GM23338 (cell line): Measurements from ENCODE around the gene RCSD1. TPM values are rescaled to one million over a fixed set of nuclear protein-coding genes. Genes with fewer than 3 reads are reported as not detected.

Experiments used
- ATAC-seq: fragments of 200-7000 bp; cut with Tn5 transposase; 3 replicates; pipeline ENCODE4 v1.9.1; 2020
- DNase-seq: peaks from one replicate; pipeline ENCODE4 v3.0.0-alpha.2; 2015; ENCODE audit warnings: low spot score
- H2AFZ ChIP-seq: fragments of 200-600 bp; sonication (generic); 2 replicates; pipeline ENCODE4 v1.8.0; 2016; ENCODE audit warnings: antibody characterized with exemption, mild to moderate bottlenecking, moderate library complexity
- H3F3A ChIP-seq: fragments of 200-600 bp; sonication (generic); replicated peaks from 2 replicates; pipeline ENCODE4 v1.8.0; 2017; ENCODE audit warnings: antibody characterized with exemption, mixed run types, low read depth
- H3K27ac ChIP-seq: fragments of 200-600 bp; sonication (generic); 2 replicates; pipeline ENCODE4 v1.6.1; 2016; ENCODE audit warnings: low read depth
- H3K27me3 ChIP-seq: fragments of 200-600 bp; sonication (generic); 2 replicates; pipeline ENCODE4 v1.8.0; 2016; ENCODE audit warnings: mild to moderate bottlenecking, mixed run types, moderate library complexity; ENCODE audit not compliant: insufficient read depth
- H3K36me3 ChIP-seq: fragments of 200-600 bp; sonication (generic); 2 replicates; pipeline ENCODE4 v1.8.0; 2016; ENCODE audit warnings: mild to moderate bottlenecking; ENCODE audit not compliant: insufficient read depth
- H3K4me1 ChIP-seq: fragments of 200-600 bp; sonication (generic); 2 replicates; pipeline ENCODE4 v1.8.0; 2016; ENCODE audit warnings: mild to moderate bottlenecking, moderate library complexity; ENCODE audit not compliant: insufficient read depth
- H3K4me2 ChIP-seq: fragments of 200-600 bp; sonication (generic); 2 replicates; pipeline ENCODE4 v1.7.1; 2017; ENCODE audit warnings: mixed run types
- H3K4me3 ChIP-seq: fragments of 200-600 bp; sonication (generic); 2 replicates; pipeline ENCODE4 v1.6.1; 2016; ENCODE audit warnings: mixed run types
- H3K79me2 ChIP-seq: fragments of 200-600 bp; sonication (generic); replicated peaks from 2 replicates; pipeline ENCODE4 v1.8.0; 2017; ENCODE audit warnings: mild to moderate bottlenecking; ENCODE audit not compliant: insufficient read depth
- H3K9me2 ChIP-seq: fragments of 200-600 bp; sonication (generic); 2 replicates; pipeline ENCODE4 v1.8.0; 2017; ENCODE audit not compliant: insufficient read depth
- H4K20me1 ChIP-seq: fragments of 200-600 bp; sonication (generic); replicated peaks from 2 replicates; pipeline ENCODE4 v1.8.0; 2017; ENCODE audit warnings: mild to moderate bottlenecking; ENCODE audit not compliant: insufficient read depth
- H3K27ac Mint-ChIP-seq: 2 replicates; pipeline ENCODE4 v1.8.0; 2020; ENCODE audit warnings: inconsistent platforms, mild to moderate bottlenecking, moderate library complexity, mixed read lengths
- H3K27me3 Mint-ChIP-seq: 3 replicates; pipeline ENCODE4 v1.8.0; 2022; ENCODE audit warnings: low read depth, mild to moderate bottlenecking, moderate library complexity, mixed read lengths, inconsistent platforms; ENCODE audit not compliant: insufficient read depth, poor library complexity
- H3K36me3 Mint-ChIP-seq: 3 replicates; pipeline ENCODE4 v1.8.0; 2021; ENCODE audit warnings: low read depth, mild to moderate bottlenecking, inconsistent platforms, moderate library complexity, mixed read lengths
- H3K4me1 Mint-ChIP-seq: 3 replicates; pipeline ENCODE4 v1.8.0; 2020; ENCODE audit warnings: mild to moderate bottlenecking, inconsistent platforms, mixed read lengths
- H3K4me3 Mint-ChIP-seq: 3 replicates; pipeline ENCODE4 v1.8.0; 2021; ENCODE audit warnings: moderate library complexity, mild to moderate bottlenecking, inconsistent platforms, mixed read lengths
- H3K9me3 Mint-ChIP-seq: 3 replicates; pipeline ENCODE4 v1.8.0; 2020; ENCODE audit warnings: moderate library complexity, mild to moderate bottlenecking, inconsistent platforms, mixed read lengths
- CREB1 ChIP-seq: fragments of 250-450 bp; sonication (Bioruptor Pico); IDR thresholded peaks from 2 replicates; pipeline ENCODE4 v1.5.0; 2020; ENCODE audit warnings: low read depth, mild to moderate bottlenecking, moderate library complexity
- CTCF ChIP-seq, 2 experiments: fragments of 200-600 bp in 1 of 2; sonication (generic) in 1 of 2; conservative IDR thresholded peaks; 2 replicates each; pipeline versions ENCODE4 v1.5.1 to v1.6.1; 2016 to 2017; ENCODE audit warnings: antibody characterized with exemption in 2 of 2, low read depth in 2 of 2, mild to moderate bottlenecking in 2 of 2, moderate library complexity in 1 of 2
- ETS1 ChIP-seq: IDR thresholded peaks from 2 replicates; pipeline ENCODE4 v1.6.1; 2016; ENCODE audit warnings: antibody characterized with exemption
- EZH2 ChIP-seq: fragments of 200-600 bp; sonication (generic); IDR thresholded peaks from one replicate; pipeline ENCODE4 v1.8.0; 2017; ENCODE audit warnings: antibody characterized with exemption, mild to moderate bottlenecking, low read depth; ENCODE audit not compliant: unreplicated experiment
- EZH2phosphoT487 ChIP-seq: fragments of 200-600 bp; sonication (generic); IDR thresholded peaks from one replicate; pipeline ENCODE4 v1.8.1; 2018; ENCODE audit warnings: antibody characterized with exemption; ENCODE audit not compliant: unreplicated experiment
- JUNB ChIP-seq: IDR thresholded peaks from one replicate; pipeline ENCODE4 v1.6.1; 2016; ENCODE audit warnings: antibody characterized with exemption; ENCODE audit not compliant: unreplicated experiment
- NANOG ChIP-seq: IDR thresholded peaks from 2 replicates; pipeline ENCODE4 v1.6.1; 2016; ENCODE audit warnings: antibody characterized with exemption, borderline replicate concordance
- POLR2AphosphoS5 ChIP-seq: IDR thresholded peaks from 2 replicates; pipeline ENCODE4 v1.6.1; 2016; ENCODE audit warnings: antibody characterized with exemption, low read depth
- REST ChIP-seq: IDR thresholded peaks from one replicate; pipeline ENCODE4 v1.6.1; 2018; ENCODE audit warnings: antibody characterized with exemption; ENCODE audit not compliant: unreplicated experiment
- STAT1 ChIP-seq: IDR thresholded peaks from one replicate; pipeline ENCODE4 v1.6.1; 2016; ENCODE audit warnings: antibody characterized with exemption; ENCODE audit not compliant: unreplicated experiment
- ZNF114 ChIP-seq: fragments of 250-450 bp; sonication (Bioruptor Pico); IDR thresholded peaks from 2 replicates; pipeline ENCODE4 v1.5.0; 2020; ENCODE audit warnings: mild to moderate bottlenecking, moderate library complexity
- ZNF331 ChIP-seq: fragments of 250-450 bp; sonication (Bioruptor Pico); IDR thresholded peaks from 2 replicates; pipeline ENCODE4 v1.5.0; 2020; ENCODE audit warnings: low read depth, mild to moderate bottlenecking, moderate library complexity
- ZNF462 ChIP-seq: fragments of 250-450 bp; sonication (Bioruptor Pico); IDR thresholded peaks from 2 replicates; pipeline ENCODE4 v1.5.0; 2020; ENCODE audit warnings: mild to moderate bottlenecking, moderate library complexity
- polyA plus RNA-seq: library from polyadenylated mRNA; unstranded; fragments of >200 nt; fragmentation: Nextera tagmentation; extraction: Ambion mirVana; gene quantifications from 2 replicates; pipeline ENCODE4 v1.2.1, GENCODE V29; 2016
- total RNA-seq: library from RNA; depleted of rRNA; stranded (reverse); fragments of >200 nt; shearing (Covaris generic); gene quantifications from 2 replicates; pipeline ENCODE4 v1.2.3, GENCODE V29; 2014

Gene RCSD1
- total and polyA plus RNA-seq, 2 experiments from 2014 or later = 0.18 to 0.73 TPM

- H3K27me3 ChIP-seq = no peaks in the 10 kb centered on the region
Observed at GRCh38 chr1:167694691-167695090, 64.7 kb downstream of the RCSD1 start.

More at GRCh38 chr1:167694691-167695090, 64.7 kb downstream of the RCSD1 start:
- Mint-ChIP-seq H3K4me1 (peaks cover 15% of the 10 kb centered on the region), H3K36me3 (no peaks in the 10 kb centered on the region; the same call in 2 of the 3 replicates), H3K4me3 (no peak overlapping the region), H3K27ac (no peak overlapping the region), H3K27me3 (peaks cover 6% of the 10 kb centered on the region), H3K9me3 (no peaks in the 10 kb centered on the region; the same call in 2 of the 3 replicates)
- no peak overlapping the region for H3K27ac ChIP-seq
- H3K9me2 ChIP-seq = no peaks in the 10 kb centered on the region; the same call in 1 of the 2 replicates
- no peak for DNase-seq
- no peak overlapping the region for H2AFZ ChIP-seq
- TF ChIP-seq NANOG = no peak
- TF ChIP-seq JUNB = no peak
- no peak for TF ChIP-seq REST
- TF ChIP-seq CTCF (conservative IDR thresholded peaks at IDR 0.05; ENCODE audit: low read depth in 2 of 2) = no peak
- TF ChIP-seq ZNF462 (CRISPR knock-in tag) = no peak
- no peak for TF ChIP-seq ZNF114 (CRISPR knock-in tag)
- no peak for TF ChIP-seq EZH2phosphoT487
- TF ChIP-seq POLR2AphosphoS5 = no peak
- TF ChIP-seq STAT1 = no peak
- TF ChIP-seq ZNF331 (CRISPR knock-in tag) = no peak
- no peak for TF ChIP-seq ETS1
- no peak for TF ChIP-seq CREB1 (CRISPR knock-in tag)
- no peak for TF ChIP-seq EZH2
- no peaks in the 10 kb centered on the region for H3K79me2 ChIP-seq
- H3K4me1 ChIP-seq = no peaks in the 10 kb centered on the region
- ATAC-seq = no peak
- no peak overlapping the region for H3K4me3 ChIP-seq
- no peaks in the 10 kb centered on the region for H3K36me3 ChIP-seq
- H3F3A ChIP-seq = no peaks in the 10 kb centered on the region
- H4K20me1 ChIP-seq = no peaks in the 10 kb centered on the region
- no peak overlapping the region for H3K4me2 ChIP-seq
